GM18508 (cell line): ENCODE measurements around the gene MRPL12.
"Not testable (repeated sequence)": the region's sequence is repeated elsewhere in the genome, so short reads cannot be mapped to it uniquely, and the experiment has no call there.

Source experiments
- ATAC-seq: cut with Tn5 transposase; IDR thresholded peaks from one replicate; pipeline ENCODE4 v1.9.1; 2021; ENCODE audit warnings: moderate number of reproducible peaks; ENCODE audit not compliant: insufficient read depth, unreplicated experiment

Gene MRPL12

GRCh38 chr17:81737947-81738800 lies 35.0 kb downstream of the MRPL12 start:
- ATAC-seq: no peak

- no peak for ATAC-seq
Measured at GRCh38 chr17:81738801-81739393, 35.7 kb downstream of the MRPL12 start.

- ATAC-seq: not testable (repeated sequence)
Measured at GRCh38 chr17:81739593-81739992, 36.4 kb downstream of the MRPL12 start.

- ATAC-seq: no peak
Measured at GRCh38 chr17:81740395-81740961, 37.3 kb downstream of the MRPL12 start.

- no peak for ATAC-seq
Measured at GRCh38 chr17:81741049-81741593, 38.0 kb downstream of the MRPL12 start.

- ATAC-seq: no peak
Measured at GRCh38 chr17:81741594-81742452, 38.7 kb downstream of the MRPL12 start.
